Common myeloid progenitor, CD34-positive (primary cell): ENCODE data around the gene TNFRSF19.

Source experiments
- CTCF ChIA-PET: fragments of 350-600 bp; sonication (Branson Sonifier 250); formaldehyde crosslinking; loops from one replicate; lab custom pipeline; 2021; ENCODE audit warnings: antibody characterized with exemption; lab: Charles Lee
- POLR2A ChIA-PET: fragments of 350-600 bp; sonication (Branson Sonifier 250); formaldehyde crosslinking; loops from one replicate; lab custom pipeline; 2021; ENCODE audit warnings: antibody characterized with exemption; lab: Charles Lee
- DNase-seq, 3 donors: peaks; one replicate each; pipeline versions ENCODE4 v3.0.0 to v3.0.0-alpha.2; 2013
- H3K27ac ChIP-seq, 2 experiments: 1 replicate in 1 of 2; 2 replicates in 1 of 2; pipeline ENCODE4 v1.7.0; 2013; ENCODE audit warnings: inconsistent platforms in 2 of 2, low read length in 2 of 2, mild to moderate bottlenecking in 2 of 2, low read depth in 1 of 2, moderate library complexity in 1 of 2; ENCODE audit not compliant: severe bottlenecking in 2 of 2, insufficient read depth in 1 of 2, poor library complexity in 1 of 2
- H3K27me3 ChIP-seq, 5 experiments: replicated peaks in 2 of 5; 1 replicate in 3 of 5; 2 replicates in 2 of 5; pipeline versions ENCODE4 v1.6.1 to v1.7.0; 2013; ENCODE audit warnings: low read length in 4 of 5, mild to moderate bottlenecking in 2 of 5, moderate library complexity in 2 of 5, inconsistent platforms in 1 of 5; ENCODE audit not compliant: insufficient read depth in 5 of 5, control insufficient read depth in 4 of 5
- H3K36me3 ChIP-seq, 4 experiments: 1 replicate in 2 of 4; 2 replicates in 2 of 4; pipeline versions ENCODE4 v1.6.1 to v1.7.0; 2013; ENCODE audit warnings: low read length in 3 of 4, control low read depth in 1 of 4, mild to moderate bottlenecking in 1 of 4; ENCODE audit not compliant: control insufficient read depth in 4 of 4, insufficient read depth in 4 of 4
- H3K4me1 ChIP-seq, 4 experiments: 1 replicate in 3 of 4; 2 replicates in 1 of 4; pipeline versions ENCODE4 v1.6.1 to v1.7.1; 2013; ENCODE audit warnings: low read length in 3 of 4, mild to moderate bottlenecking in 3 of 4, control low read depth in 1 of 4, inconsistent platforms in 1 of 4, moderate library complexity in 1 of 4; ENCODE audit not compliant: control insufficient read depth in 4 of 4, insufficient read depth in 4 of 4; ENCODE audit errors: control extremely low read depth in 1 of 4
- H3K4me3 ChIP-seq, 7 experiments: 1 replicate in 4 of 7; 2 replicates in 3 of 7; pipeline versions ENCODE4 v1.5.1 to v1.7.0; 2013; ENCODE audit warnings: mild to moderate bottlenecking in 7 of 7, low read length in 6 of 7, moderate library complexity in 6 of 7, inconsistent platforms in 2 of 7, low read depth in 2 of 7, control low read depth in 1 of 7; ENCODE audit not compliant: insufficient read depth in 4 of 7, control insufficient read depth in 1 of 7; ENCODE audit errors: extremely low read depth in 1 of 7
- H3K9me3 ChIP-seq, 5 experiments: 1 replicate in 4 of 5; 2 replicates in 1 of 5; pipeline versions ENCODE4 v1.6.1 to v1.7.1; 2013; ENCODE audit warnings: low read length in 4 of 5, mild to moderate bottlenecking in 2 of 5, inconsistent platforms in 1 of 5, low read depth in 1 of 5, moderate library complexity in 1 of 5; ENCODE audit not compliant: control insufficient read depth in 4 of 5, insufficient read depth in 2 of 5; ENCODE audit errors: control extremely low read depth in 1 of 5
- WGBS: methylation state at CpG from one replicate; pipeline ENCODE4 v1.1.5; 2013; ENCODE audit not compliant: insufficient coverage; 5-methylcytosine and 5-hydroxymethylcytosine counted together

Gene TNFRSF19

DNA sequence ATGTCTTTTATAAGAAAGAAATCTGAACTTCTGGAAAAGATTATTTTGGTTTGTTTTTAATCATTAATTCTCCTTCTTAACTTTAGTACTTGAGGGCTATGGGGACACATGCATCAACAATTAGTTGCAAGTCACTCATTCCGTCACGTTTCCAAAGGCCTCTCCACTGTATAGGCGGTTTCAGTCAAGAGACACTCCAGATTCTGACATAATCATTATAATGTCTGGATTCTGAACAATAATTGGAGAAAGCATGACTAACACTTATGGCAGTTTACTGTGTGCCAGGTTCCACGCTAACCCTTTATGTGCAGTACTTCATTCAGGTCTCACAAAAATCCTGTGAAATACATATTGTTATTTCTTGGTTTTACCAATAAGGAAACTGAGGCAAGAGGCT, 71.9 kb downstream of the TNFRSF19 start:
- no peaks in the 10 kb centered on the region for H3K4me1 ChIP-seq
- H3K27ac ChIP-seq = no peak overlapping the region
- no peaks in the 10 kb centered on the region for H3K9me3 ChIP-seq
- POLR2A ChIA-PET = no interaction called here
- H3K36me3 ChIP-seq = no peaks in the 10 kb centered on the region
- no peak for DNase-seq
- H3K4me3 ChIP-seq = no peak overlapping the region
- CTCF ChIA-PET = no interaction called here
- WGBS = 100% methylated on average over 1 of the region's 4 CpGs
- H3K27me3 ChIP-seq = no peaks in the 10 kb centered on the region

- no peaks in the 10 kb centered on the region for H3K27me3 ChIP-seq
- no peak for DNase-seq
- peaks cover 0 to 3% (median 0%) of the 10 kb centered on the region in 5 experiments for H3K9me3 ChIP-seq
- H3K36me3 ChIP-seq = no peaks in the 10 kb centered on the region
- CTCF ChIA-PET = interaction anchor here (2.1 kb wide), 1 partner anchor 9 kb away, joined by 5 read pairs; no protein-coding TSS in a partner anchor
- H3K4me3 ChIP-seq = no peak overlapping the region
- POLR2A ChIA-PET = no interaction called here
- H3K4me1 ChIP-seq = no peaks in the 10 kb centered on the region
- no peak overlapping the region for H3K27ac ChIP-seq
- WGBS = 100% methylated on average over 3 of the region's 4 CpGs
These were observed 73.3 kb downstream of the TNFRSF19 start for GRCh38 chr13:23643338-23644125.

GRCh38 chr13:23644126-23644419, 73.9 kb downstream of the TNFRSF19 start:
- H3K9me3 ChIP-seq = peaks cover 0 to 3% (median 0%) of the 10 kb centered on the region in 5 experiments
- H3K27me3 ChIP-seq = no peaks in the 10 kb centered on the region
- POLR2A ChIA-PET = no interaction called here
- no peaks in the 10 kb centered on the region for H3K4me1 ChIP-seq
- no peak overlapping the region for H3K4me3 ChIP-seq
- DNase-seq = no peak
- H3K27ac ChIP-seq = no peak overlapping the region
- no peaks in the 10 kb centered on the region for H3K36me3 ChIP-seq
- CTCF ChIA-PET = interaction anchor here (2.1 kb wide), 1 partner anchor 9 kb away, joined by 5 read pairs; no protein-coding TSS in a partner anchor
- WGBS = 100% methylated on average over 2 of the region's 2 CpGs

GRCh38 chr13:23644527-23645138, 74.4 kb downstream of the TNFRSF19 start:
- no peaks in the 10 kb centered on the region for H3K4me1 ChIP-seq
- peaks cover 0 to 3% (median 0%) of the 10 kb centered on the region in 5 experiments for H3K9me3 ChIP-seq
- no peak overlapping the region for H3K4me3 ChIP-seq
- ChIA-PET CTCF (interaction anchor here (2.1 kb wide), 1 partner anchor 8 kb away, joined by 5 read pairs; no protein-coding TSS in a partner anchor), POLR2A (no interaction called here)
- no peak for DNase-seq
- no peaks in the 10 kb centered on the region for H3K27me3 ChIP-seq
- H3K27ac ChIP-seq = no peak overlapping the region
- WGBS = 98% methylated on average over 4 of the region's 5 CpGs
- H3K36me3 ChIP-seq = no peaks in the 10 kb centered on the region

DNA sequence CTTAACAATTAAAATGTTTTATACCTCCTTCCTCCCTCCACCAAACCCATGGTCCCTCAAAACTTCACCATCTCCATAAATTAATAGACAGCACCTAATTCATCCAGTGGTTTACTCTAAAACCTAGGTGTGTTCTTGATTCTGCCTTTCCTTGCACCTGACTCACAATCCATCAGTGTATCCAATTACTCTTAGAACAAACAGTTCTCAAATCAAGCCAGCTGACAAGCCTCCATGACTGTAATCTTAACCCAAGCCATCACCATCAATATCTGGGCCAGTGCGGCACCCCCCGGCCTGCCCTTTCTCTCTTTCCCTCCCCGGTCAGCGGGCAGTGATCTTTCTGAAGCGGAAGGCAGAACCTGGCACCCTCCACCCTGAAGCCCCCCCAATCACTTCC, 75.6 kb downstream of the TNFRSF19 start:
- DNase-seq = no peak
- H3K4me3 ChIP-seq = no peak overlapping the region
- no peaks in the 10 kb centered on the region for H3K27me3 ChIP-seq
- no peaks in the 10 kb centered on the region for H3K4me1 ChIP-seq
- CTCF ChIA-PET = interaction anchor here (1.3 kb wide), 1 partner anchor 9 kb away, joined by 3 read pairs; no protein-coding TSS in a partner anchor
- no peak overlapping the region for H3K27ac ChIP-seq
- no peaks in the 10 kb centered on the region for H3K36me3 ChIP-seq
- POLR2A ChIA-PET = interaction anchor here (0.6 kb wide), 1 partner anchor 25 kb away, joined by 3 read pairs; no protein-coding TSS in a partner anchor
- 100% methylated on average over 1 of the region's 5 CpGs for WGBS
- peaks cover 0 to 3% (median 0%) of the 10 kb centered on the region in 5 experiments for H3K9me3 ChIP-seq

- Histone ChIP-seq H3K9me3 (peaks cover 0 to 3% (median 0%) of the 10 kb centered on the region in 5 experiments), H3K4me3 (no peak overlapping the region), H3K4me1 (peaks cover 0 to under 1% (median 0%) of the 10 kb centered on the region in 4 experiments), H3K27ac (no peak overlapping the region), H3K27me3 (no peaks in the 10 kb centered on the region), H3K36me3 (no peaks in the 10 kb centered on the region)
- ChIA-PET CTCF (interaction anchor here (0.6 to 0.8 kb wide), 3 partner anchors 23 to 179 kb away, joined by 3 read pairs; no protein-coding TSS in a partner anchor), POLR2A (interaction anchor here (0.6 kb wide), 1 partner anchor 87 kb away, joined by 3 read pairs; no protein-coding TSS in a partner anchor)
- WGBS = no CpG with 5 or more reads among the region's 1 CpG
- DNase-seq = no peak
These were observed 81.2 kb downstream of the TNFRSF19 start for GRCh38 chr13:23651439-23651838.

- H3K27ac ChIP-seq = no peak overlapping the region
- ChIA-PET CTCF (interaction anchor here (0.6 to 1.6 kb wide), 5 partner anchors 8 to 178 kb away, joined by 3 to 7 read pairs (median 3); no protein-coding TSS in a partner anchor), POLR2A (no interaction called here)
- H3K4me3 ChIP-seq = no peak overlapping the region
- WGBS = no CpG with 5 or more reads among the region's 2 CpGs
- no peaks in the 10 kb centered on the region for H3K27me3 ChIP-seq
- peak in 2 of 3 donors; percentile 5 to 26 for DNase-seq
- no peaks in the 10 kb centered on the region for H3K36me3 ChIP-seq
- H3K4me1 ChIP-seq = peaks cover 0 to 5% (median 1%) of the 10 kb centered on the region in 4 experiments
- H3K9me3 ChIP-seq = peaks cover 0 to 3% (median 0%) of the 10 kb centered on the region in 5 experiments
These were observed 81.7 kb downstream of the TNFRSF19 start for GRCh38 chr13:23651887-23652286.
